Measurements from ENCODE around the gene CYB561. TPM values are rescaled to one million over a fixed set of nuclear protein-coding genes. Genes with fewer than 3 reads are reported as not detected.
A peak's percentile ranks its signal among the peaks of the same experiment; 100 is the strongest.

Gene CYB561
- total RNA-seq, 1 experiment from 2014 or later = 35.1 TPM

- Mint-ChIP-seq H3K27me3 (ENCODE audit: low read depth) (no peaks in the 10 kb centered on the region), H3K4me1 (peaks cover 8% of the 10 kb centered on the region), H3K4me3 (no peak overlapping the region), H3K36me3 (no peaks in the 10 kb centered on the region), H3K27ac (0 out of 2 replicates have a peak overlapping the region, but pooled peaks have one; percentile 22), H3K9me3 (no peaks in the 10 kb centered on the region)
- ChIA-PET CTCF (interaction anchor here (0.6 kb wide), 1 partner anchor 17 kb away, joined by 3 read pairs; no protein-coding TSS in a partner anchor), POLR2A (no interaction called here)
- DNase-seq (ENCODE audit: low spot score) = no peak
- TF ChIP-seq ZNF121 (CRISPR knock-in tag; IDR thresholded peaks at IDR 0.05) = no peak
- no peak for TF ChIP-seq ESRRA (CRISPR knock-in tag; IDR thresholded peaks at IDR 0.05; ENCODE audit: borderline replicate concordance)
- TF ChIP-seq SMAD3 (CRISPR knock-in tag; IDR thresholded peaks at IDR 0.05; ENCODE audit: borderline replicate concordance) = no peak
- TF ChIP-seq, protein P1, sequence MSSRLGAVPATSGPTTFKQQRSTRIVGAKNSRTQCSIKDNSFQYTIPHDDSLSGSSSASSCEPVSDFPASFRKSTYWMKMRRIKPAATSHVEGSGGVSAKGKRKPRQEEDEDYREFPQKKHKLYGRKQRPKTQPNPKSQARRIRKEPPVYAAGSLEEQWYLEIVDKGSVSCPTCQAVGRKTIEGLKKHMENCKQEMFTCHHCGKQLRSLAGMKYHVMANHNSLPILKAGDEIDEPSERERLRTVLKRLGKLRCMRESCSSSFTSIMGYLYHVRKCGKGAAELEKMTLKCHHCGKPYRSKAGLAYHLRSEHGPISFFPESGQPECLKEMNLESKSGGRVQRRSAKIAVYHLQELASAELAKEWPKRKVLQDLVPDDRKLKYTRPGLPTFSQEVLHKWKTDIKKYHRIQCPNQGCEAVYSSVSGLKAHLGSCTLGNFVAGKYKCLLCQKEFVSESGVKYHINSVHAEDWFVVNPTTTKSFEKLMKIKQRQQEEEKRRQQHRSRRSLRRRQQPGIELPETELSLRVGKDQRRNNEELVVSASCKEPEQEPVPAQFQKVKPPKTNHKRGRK (CRISPR knock-in tag; IDR thresholded peaks at IDR 0.05; ENCODE audit: borderline replicate concordance) = no peak
- TF ChIP-seq, protein P2, sequence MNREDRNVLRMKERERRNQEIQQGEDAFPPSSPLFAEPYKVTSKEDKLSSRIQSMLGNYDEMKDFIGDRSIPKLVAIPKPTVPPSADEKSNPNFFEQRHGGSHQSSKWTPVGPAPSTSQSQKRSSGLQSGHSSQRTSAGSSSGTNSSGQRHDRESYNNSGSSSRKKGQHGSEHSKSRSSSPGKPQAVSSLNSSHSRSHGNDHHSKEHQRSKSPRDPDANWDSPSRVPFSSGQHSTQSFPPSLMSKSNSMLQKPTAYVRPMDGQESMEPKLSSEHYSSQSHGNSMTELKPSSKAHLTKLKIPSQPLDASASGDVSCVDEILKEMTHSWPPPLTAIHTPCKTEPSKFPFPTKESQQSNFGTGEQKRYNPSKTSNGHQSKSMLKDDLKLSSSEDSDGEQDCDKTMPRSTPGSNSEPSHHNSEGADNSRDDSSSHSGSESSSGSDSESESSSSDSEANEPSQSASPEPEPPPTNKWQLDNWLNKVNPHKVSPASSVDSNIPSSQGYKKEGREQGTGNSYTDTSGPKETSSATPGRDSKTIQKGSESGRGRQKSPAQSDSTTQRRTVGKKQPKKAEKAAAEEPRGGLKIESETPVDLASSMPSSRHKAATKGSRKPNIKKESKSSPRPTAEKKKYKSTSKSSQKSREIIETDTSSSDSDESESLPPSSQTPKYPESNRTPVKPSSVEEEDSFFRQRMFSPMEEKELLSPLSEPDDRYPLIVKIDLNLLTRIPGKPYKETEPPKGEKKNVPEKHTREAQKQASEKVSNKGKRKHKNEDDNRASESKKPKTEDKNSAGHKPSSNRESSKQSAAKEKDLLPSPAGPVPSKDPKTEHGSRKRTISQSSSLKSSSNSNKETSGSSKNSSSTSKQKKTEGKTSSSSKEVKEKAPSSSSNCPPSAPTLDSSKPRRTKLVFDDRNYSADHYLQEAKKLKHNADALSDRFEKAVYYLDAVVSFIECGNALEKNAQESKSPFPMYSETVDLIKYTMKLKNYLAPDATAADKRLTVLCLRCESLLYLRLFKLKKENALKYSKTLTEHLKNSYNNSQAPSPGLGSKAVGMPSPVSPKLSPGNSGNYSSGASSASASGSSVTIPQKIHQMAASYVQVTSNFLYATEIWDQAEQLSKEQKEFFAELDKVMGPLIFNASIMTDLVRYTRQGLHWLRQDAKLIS (CRISPR knock-in tag; IDR thresholded peaks at IDR 0.05; ENCODE audit: borderline replicate concordance) = no peak
- no peak for TF ChIP-seq E2F4 (CRISPR knock-in tag; IDR thresholded peaks at IDR 0.05; ENCODE audit: borderline replicate concordance, low read depth)
- TF ChIP-seq, protein P3, sequence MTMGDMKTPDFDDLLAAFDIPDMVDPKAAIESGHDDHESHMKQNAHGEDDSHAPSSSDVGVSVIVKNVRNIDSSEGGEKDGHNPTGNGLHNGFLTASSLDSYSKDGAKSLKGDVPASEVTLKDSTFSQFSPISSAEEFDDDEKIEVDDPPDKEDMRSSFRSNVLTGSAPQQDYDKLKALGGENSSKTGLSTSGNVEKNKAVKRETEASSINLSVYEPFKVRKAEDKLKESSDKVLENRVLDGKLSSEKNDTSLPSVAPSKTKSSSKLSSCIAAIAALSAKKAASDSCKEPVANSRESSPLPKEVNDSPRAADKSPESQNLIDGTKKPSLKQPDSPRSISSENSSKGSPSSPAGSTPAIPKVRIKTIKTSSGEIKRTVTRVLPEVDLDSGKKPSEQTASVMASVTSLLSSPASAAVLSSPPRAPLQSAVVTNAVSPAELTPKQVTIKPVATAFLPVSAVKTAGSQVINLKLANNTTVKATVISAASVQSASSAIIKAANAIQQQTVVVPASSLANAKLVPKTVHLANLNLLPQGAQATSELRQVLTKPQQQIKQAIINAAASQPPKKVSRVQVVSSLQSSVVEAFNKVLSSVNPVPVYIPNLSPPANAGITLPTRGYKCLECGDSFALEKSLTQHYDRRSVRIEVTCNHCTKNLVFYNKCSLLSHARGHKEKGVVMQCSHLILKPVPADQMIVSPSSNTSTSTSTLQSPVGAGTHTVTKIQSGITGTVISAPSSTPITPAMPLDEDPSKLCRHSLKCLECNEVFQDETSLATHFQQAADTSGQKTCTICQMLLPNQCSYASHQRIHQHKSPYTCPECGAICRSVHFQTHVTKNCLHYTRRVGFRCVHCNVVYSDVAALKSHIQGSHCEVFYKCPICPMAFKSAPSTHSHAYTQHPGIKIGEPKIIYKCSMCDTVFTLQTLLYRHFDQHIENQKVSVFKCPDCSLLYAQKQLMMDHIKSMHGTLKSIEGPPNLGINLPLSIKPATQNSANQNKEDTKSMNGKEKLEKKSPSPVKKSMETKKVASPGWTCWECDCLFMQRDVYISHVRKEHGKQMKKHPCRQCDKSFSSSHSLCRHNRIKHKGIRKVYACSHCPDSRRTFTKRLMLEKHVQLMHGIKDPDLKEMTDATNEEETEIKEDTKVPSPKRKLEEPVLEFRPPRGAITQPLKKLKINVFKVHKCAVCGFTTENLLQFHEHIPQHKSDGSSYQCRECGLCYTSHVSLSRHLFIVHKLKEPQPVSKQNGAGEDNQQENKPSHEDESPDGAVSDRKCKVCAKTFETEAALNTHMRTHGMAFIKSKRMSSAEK (CRISPR knock-in tag; IDR thresholded peaks at IDR 0.05; ENCODE audit: borderline replicate concordance) = no peak
- TF ChIP-seq STAT6 (CRISPR knock-in tag; conservative IDR thresholded peaks at IDR 0.05; ENCODE audit: low read depth) = no peak
- TF ChIP-seq NFYB (CRISPR knock-in tag; conservative IDR thresholded peaks at IDR 0.05; ENCODE audit: low read depth) = no peak
- no peak for TF ChIP-seq FOXJ3 (CRISPR knock-in tag; IDR thresholded peaks at IDR 0.05; ENCODE audit: borderline replicate concordance)
- no peak for TF ChIP-seq PRRX2 (CRISPR knock-in tag; IDR thresholded peaks at IDR 0.05)
- no peak for TF ChIP-seq CDX4 (CRISPR knock-in tag; IDR thresholded peaks at IDR 0.05; ENCODE audit: borderline replicate concordance)
- no peak for TF ChIP-seq CREB1 (CRISPR knock-in tag; IDR thresholded peaks at IDR 0.05)
- no peak for TF ChIP-seq MXD4 (CRISPR knock-in tag; IDR thresholded peaks at IDR 0.05; ENCODE audit: borderline replicate concordance)
- TF ChIP-seq ZBTB21 (CRISPR knock-in tag; IDR thresholded peaks at IDR 0.05; ENCODE audit: borderline replicate concordance) = no peak
- TF ChIP-seq IRF2 (CRISPR knock-in tag; IDR thresholded peaks at IDR 0.05; ENCODE audit: borderline replicate concordance, low read depth) = no peak
- ATAC-seq = no peak
Measured at GRCh38 chr17:63398680-63399079, 47.4 kb downstream of the CYB561 start.

All from WTC11 (cell line).